ENCODE data around the gene ZHX3.

ZHX3 gene

DNA sequence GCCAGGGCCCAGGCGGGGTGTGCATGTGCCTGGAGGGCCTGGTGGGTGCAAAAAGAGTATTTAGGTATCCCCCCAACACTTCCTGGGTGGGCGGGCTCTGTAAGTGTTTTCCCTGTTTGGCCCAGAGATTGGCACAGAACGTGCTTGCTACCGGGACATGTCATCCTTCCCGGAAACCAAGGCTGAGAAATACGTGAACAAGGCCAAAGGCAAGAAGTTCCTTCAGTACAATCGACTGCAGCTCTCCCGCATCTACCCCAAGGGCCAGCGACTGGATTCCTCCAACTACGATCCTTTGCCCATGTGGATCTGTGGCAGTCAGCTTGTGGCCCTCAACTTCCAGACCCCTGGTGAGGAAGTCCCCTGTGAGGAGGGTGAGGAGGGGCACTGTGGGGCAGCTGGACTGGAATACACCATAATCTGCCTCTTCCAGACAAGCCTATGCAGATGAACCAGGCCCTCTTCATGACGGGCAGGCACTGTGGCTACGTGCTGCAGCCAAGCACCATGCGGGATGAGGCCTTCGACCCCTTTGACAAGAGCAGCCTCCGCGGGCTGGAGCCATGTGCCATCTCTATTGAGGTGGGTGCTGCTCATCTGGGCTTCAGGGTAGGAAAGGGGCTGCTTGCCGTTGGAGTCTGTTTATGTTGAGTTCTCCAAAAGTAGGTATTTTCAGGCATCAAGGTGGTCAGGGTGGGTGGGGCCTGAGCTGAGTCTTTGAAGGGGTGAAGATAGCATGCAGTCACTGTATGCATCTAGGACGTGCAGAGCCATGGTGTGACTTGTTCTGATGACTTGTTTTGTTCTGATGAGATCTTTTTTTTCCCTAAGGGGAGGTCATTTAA, 145.0 kb downstream of the ZHX3 start:
- DNase-seq (ENCODE audit: low read depth, low spot score), result no peak

DNA sequence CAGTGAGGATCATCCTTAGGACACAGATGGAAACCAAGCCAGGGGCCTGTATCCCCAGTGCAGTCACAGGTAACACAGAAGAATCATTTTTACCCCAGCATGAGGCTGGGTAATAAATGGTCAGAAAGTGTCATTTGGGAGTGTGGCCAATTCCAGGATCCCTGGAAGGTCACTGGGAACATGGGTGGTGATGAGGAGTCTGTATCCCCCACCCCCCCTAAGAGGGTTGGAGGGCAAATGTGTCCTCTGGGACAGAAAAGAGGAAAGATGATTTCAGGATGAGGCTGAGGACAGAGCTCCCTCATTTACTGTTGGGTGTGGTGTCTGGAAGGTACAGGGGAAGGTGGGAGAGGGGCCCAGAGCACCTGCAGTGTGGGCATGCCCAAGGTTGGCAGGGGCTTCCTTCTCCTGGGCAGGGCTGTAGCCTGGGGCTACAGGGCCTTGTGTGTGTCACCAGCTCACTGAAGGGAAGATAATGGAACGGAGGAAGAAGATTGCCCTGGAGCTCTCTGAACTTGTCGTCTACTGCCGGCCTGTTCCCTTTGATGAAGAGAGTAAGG, 145.7 kb downstream of the ZHX3 start:
- no peak for DNase-seq (ENCODE audit: low read depth, low spot score)

- DNase-seq (ENCODE audit: low read depth, low spot score), result no peak
Observed at GRCh38 chr20:41170386-41171105, 147.0 kb downstream of the ZHX3 start.

- DNase-seq (ENCODE audit: low read depth, low spot score), result no peak
Observed at GRCh38 chr20:41169791-41170351, 147.7 kb downstream of the ZHX3 start.

DNA sequence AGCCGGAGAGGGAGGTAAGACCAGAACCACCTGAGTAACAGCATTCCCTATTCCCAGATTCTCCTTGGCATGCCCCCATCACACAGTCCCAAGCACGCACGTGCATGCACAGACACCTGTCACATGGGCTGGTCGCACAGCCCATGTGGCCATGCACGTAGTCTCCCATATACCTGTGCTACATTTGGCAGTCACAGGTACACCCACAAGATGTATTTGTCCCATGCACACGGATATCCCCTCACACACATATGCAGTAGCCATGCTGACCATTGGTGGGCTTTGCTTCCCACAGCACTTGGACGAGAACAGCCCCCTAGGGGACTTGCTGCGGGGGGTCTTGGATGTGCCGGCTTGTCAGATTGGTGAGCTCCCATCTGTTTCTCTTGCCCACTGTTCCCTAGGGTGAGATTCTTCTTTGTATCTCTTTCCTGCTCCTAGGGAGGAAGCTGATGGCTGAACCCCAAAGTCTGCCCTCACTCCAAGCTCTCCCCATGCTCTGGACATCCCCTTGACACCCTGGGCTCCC, 148.3 kb downstream of the ZHX3 start:
- no peak for DNase-seq (ENCODE audit: low read depth, low spot score)

DNA sequence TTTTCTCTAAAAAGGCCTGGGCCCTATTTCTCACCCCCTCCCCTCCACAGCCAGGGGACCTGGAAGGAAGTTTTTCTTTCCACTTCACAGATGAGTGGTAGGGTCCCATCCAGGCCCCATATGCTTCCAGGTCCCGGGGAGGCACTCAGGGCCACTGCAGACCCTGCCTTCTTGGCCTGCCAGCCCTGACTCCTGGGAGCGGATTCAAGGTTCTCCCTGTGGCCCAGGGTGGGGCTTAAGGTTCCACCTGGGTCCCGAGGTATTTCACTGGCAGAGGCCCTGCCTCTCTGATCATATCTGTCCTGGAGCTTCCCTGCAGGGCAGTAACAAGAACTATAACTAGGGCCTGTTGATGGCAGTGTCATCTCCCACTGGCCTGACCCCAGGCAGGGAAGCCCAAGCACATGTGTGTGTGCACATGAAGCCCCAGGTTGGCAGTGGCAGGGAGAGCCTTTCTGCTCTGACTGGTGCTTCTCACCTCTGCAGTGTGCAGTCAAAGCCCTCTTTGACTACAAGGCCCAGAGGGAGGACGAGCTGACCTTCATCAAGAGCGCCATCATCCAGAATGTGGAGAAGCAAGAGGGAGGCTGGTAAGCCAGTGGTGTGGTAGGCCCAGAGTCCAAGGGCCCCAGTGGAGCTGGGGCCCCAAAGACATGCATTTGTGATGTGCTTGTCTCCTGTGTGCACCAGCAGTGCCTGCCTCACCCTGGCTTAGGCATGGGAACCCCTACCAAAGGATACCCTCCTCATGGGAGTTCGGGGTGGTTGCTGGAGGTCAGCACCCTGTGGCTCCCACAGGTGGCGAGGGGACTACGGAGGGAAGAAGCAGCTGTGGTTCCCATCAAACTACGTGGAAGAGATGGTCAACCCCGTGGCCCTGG, 149.0 kb downstream of the ZHX3 start:
- DNase-seq (ENCODE audit: low read depth, low spot score), result no peak

GRCh38 chr20:41167481-41168253, 149.9 kb downstream of the ZHX3 start:
- DNase-seq (ENCODE audit: low read depth, low spot score), result no peak

- no peak for DNase-seq (ENCODE audit: low read depth, low spot score)
Observed at GRCh38 chr20:41167118-41167470, 150.4 kb downstream of the ZHX3 start.

- DNase-seq (ENCODE audit: low read depth, low spot score), result no peak
Observed at GRCh38 chr20:41166201-41167117, 151.1 kb downstream of the ZHX3 start.

DNA sequence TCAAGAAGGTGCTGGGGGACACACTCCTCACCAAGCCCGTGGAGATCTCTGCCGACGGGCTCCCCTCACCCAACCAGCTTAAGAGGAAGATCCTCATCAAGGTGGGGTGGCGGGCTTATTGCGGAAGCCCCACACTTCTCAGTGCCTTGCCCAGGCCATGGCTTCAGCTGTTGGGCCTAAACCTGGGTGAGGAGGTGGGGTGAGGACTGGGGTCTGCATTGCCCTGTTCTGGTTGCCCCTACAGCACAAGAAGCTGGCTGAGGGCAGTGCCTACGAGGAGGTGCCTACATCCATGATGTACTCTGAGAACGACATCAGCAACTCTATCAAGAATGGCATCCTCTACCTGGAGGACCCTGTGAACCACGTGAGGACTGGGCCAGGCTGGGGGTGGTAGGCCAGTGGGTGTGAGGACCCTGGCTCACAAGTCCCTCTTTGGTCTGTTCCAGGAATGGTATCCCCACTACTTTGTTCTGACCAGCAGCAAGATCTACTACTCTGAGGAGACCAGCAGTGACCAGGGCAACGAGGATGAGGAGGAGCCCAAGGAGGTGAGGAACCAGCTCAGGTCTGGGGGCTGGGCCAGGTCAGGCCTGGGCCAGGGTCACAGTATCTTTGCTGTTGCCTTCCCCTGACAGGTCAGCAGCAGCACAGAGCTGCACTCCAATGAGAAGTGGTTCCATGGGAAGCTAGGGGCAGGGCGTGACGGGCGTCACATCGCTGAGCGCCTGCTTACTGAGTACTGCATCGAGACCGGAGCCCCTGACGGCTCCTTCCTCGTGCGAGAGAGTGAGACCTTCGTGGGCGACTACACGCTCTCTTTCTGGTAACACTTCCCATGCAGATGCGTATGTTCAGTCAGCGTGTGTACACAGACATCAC, 152.3 kb downstream of the ZHX3 start:
- no peak for DNase-seq (ENCODE audit: low read depth, low spot score)

GRCh38 chr20:41163821-41164220, 153.7 kb downstream of the ZHX3 start:
- no peak for DNase-seq (ENCODE audit: low read depth, low spot score)

- no peak for DNase-seq (ENCODE audit: low read depth, low spot score)
Observed at GRCh38 chr20:41162396-41162795, 155.1 kb downstream of the ZHX3 start.

- no peak for DNase-seq (ENCODE audit: low read depth, low spot score)
Observed at GRCh38 chr20:41161886-41162285, 155.6 kb downstream of the ZHX3 start.

DNA sequence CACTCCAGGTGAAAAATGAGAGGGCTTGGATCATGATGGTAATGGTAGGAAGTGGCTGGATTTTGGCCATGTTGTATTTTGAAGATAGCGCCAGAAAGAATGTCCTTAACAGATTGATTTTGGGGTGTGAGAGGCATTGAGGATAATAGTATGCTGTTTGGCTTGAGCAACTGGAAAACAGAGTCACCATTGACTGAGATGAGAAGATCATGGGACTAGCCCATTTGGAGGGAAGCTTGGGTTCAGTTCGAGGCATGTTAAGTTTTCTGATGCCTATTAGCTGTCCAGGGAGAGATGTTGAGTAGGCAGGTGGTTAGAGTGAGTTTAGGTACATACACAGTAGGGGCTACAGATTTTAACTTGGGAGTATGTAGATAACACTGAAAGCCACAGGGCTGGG, 156.8 kb downstream of the ZHX3 start:
- no peak for DNase-seq (ENCODE audit: low read depth, low spot score)

DNA sequence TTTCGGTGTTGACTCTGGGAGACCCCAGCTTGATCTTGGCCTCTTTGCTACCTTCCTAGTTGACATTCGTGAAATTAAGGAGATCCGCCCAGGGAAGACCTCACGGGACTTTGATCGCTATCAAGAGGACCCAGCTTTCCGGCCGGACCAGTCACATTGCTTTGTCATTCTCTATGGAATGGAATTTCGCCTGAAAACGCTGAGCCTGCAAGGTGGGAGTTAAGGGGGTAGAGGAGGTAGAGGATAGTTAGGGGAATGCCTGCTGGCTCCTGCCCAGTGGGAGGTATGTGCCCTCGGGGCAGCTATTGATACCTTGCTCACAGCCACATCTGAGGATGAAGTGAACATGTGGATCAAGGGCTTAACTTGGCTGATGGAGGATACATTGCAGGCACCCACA, 158.0 kb downstream of the ZHX3 start:
- no peak for DNase-seq (ENCODE audit: low read depth, low spot score)

DNA sequence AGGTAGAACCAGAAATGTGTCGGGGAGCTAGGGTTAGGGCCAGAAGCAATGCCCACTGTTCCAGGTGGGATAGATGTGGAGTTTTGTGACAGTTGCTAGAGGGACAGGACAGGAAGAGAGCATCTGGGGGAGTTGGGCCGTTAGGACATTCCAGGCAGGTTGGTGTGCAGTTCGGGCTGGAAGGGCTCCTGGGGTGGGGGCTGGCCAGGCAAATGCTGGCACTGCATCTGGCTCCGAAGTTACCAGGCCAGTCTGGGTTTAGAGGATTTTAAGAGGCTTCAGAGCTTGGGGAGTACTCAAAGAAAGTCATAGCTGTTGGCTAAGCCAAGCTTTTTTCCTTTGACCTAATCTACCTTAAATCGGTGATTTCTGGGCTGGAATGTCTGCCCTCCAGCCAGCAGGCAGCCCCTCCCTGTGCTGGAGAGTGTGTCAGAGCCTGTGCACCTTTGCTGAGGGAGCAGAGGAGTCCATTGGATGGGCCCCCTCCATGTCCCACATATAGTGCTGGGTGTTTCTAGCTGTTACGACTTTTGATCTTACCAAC, 159.4 kb downstream of the ZHX3 start:
- no peak for DNase-seq (ENCODE audit: low read depth, low spot score)

- no peak for DNase-seq (ENCODE audit: low read depth, low spot score)
Observed at GRCh38 chr20:41155261-41155660, 162.3 kb downstream of the ZHX3 start.
